GM12865 (cell line): Measurements from ENCODE around the gene CHD6.

Experiments used
- DNase-seq: peaks from one replicate; pipeline ENCODE4 v3.0.0; 2010; ENCODE audit warnings: low read depth
- H3K4me3 ChIP-seq: 2 replicates; pipeline ENCODE4 v1.5.1; 2011; ENCODE audit warnings: mild to moderate bottlenecking, low read depth, low read length, control low read depth
- CTCF ChIP-seq: IDR thresholded peaks from 2 replicates; pipeline ENCODE4 v1.5.1; 2011; ENCODE audit warnings: low read length, control low read depth, low read depth, inconsistent platforms; ENCODE audit not compliant: insufficient read depth; ENCODE audit errors: missing control alignments

The CHD6 gene

GRCh38 chr20:41394931-41395666, 223.1 kb downstream of the CHD6 start:
- DNase-seq: no peak
- TF ChIP-seq CTCF: no peak
- H3K4me3 ChIP-seq: no peak overlapping the region

- no peak for TF ChIP-seq CTCF
- DNase-seq: no peak
- no peak overlapping the region for H3K4me3 ChIP-seq
These were observed 224.1 kb downstream of the CHD6 start for GRCh38 chr20:41394081-41394480.

- no peak for TF ChIP-seq CTCF
- H3K4me3 ChIP-seq: no peak overlapping the region
- DNase-seq: no peak
These were observed 224.5 kb downstream of the CHD6 start for GRCh38 chr20:41393705-41394066.

GRCh38 chr20:41392871-41393704, 225.1 kb downstream of the CHD6 start:
- H3K4me3 ChIP-seq: no peak overlapping the region
- no peak for DNase-seq

GRCh38 chr20:41392295-41392694, 225.9 kb downstream of the CHD6 start:
- no peak overlapping the region for H3K4me3 ChIP-seq
- DNase-seq: no peak
- no peak for TF ChIP-seq CTCF

More at GRCh38 chr20:41392871-41393704, 225.1 kb downstream of the CHD6 start:
- TF ChIP-seq CTCF: no peak

- H3K4me3 ChIP-seq: no peak overlapping the region
- no peak for TF ChIP-seq CTCF
- no peak for DNase-seq
These were observed 226.6 kb downstream of the CHD6 start for GRCh38 chr20:41391587-41392001.
